Measurements from ENCODE around the gene COMP.

DNA sequence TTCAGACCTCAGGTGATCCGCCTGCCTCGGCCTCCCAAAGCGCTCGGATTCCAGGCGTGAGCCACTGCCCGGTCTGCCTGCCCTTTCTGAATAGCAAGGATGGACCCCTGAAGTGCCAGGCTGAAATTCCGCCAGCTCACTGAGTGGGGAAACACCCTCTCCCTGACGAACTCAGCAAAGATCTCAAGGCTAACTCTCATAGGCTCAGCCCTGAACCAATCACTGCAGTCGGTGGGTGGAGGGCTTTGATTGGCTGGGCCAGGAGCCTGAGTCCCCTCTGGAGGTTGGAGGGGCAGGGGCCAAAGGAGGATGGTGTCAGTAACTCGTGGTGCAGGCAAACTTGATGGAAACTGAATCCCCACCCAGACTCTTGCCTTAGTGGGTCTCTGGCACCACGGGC is 11.2 kb upstream of the COMP start:
- TF ChIP-seq EZH2phosphoT487 (IDR thresholded peaks at IDR 0.05; ENCODE audit: borderline replicate concordance, low read length): no peak
- TF ChIP-seq, protein P1, sequence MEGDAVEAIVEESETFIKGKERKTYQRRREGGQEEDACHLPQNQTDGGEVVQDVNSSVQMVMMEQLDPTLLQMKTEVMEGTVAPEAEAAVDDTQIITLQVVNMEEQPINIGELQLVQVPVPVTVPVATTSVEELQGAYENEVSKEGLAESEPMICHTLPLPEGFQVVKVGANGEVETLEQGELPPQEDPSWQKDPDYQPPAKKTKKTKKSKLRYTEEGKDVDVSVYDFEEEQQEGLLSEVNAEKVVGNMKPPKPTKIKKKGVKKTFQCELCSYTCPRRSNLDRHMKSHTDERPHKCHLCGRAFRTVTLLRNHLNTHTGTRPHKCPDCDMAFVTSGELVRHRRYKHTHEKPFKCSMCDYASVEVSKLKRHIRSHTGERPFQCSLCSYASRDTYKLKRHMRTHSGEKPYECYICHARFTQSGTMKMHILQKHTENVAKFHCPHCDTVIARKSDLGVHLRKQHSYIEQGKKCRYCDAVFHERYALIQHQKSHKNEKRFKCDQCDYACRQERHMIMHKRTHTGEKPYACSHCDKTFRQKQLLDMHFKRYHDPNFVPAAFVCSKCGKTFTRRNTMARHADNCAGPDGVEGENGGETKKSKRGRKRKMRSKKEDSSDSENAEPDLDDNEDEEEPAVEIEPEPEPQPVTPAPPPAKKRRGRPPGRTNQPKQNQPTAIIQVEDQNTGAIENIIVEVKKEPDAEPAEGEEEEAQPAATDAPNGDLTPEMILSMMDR (IDR thresholded peaks at IDR 0.05; ENCODE audit: low read depth, low read length, poor library complexity, severe bottlenecking): no peak
